Ovary (tissue), 3 donors: Measurements from ENCODE around the gene SNX8.

Experiments
- EP300 ChIP-seq: sonication (generic); formaldehyde crosslinking; IDR thresholded peaks from one replicate; pipeline ENCODE4 v1.6.1; 2017; ENCODE audit warnings: antibody characterized with exemption
- TF ChIP-seq, protein P1 (sequence below), 3 donors: fragments of 450-650 bp in 2 of 3; fragments of 200-600 bp in 1 of 3; IDR thresholded peaks; one replicate each; pipeline versions ENCODE4 v1.5.1 to v1.8.0; 2016 to 2022; ENCODE audit warnings: antibody characterized with exemption in 3 of 3, mild to moderate bottlenecking in 1 of 3
- donor health status: DM: no; HTN: no; CAD: no.

DNA sequence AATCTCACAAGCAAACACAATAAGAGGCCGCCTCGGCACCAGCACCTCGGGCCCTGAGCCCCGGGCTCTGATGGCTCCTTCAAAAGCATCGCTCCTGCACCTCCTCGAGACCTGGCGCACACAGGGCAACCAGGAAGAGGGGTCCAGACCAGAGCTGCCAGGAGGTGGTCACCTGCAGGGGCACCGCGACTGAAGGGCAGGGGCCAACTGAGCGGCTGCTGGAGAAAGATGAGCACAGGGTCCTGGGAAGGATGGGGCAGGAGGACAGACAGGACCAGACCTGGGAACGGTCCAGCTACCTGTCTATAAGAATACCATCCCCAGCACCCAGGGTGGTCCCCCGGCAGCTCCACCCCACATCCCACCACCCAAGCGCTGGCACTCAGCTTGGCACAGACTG lies 102.3 kb downstream of the SNX8 start:
- TF ChIP-seq, protein P1, sequence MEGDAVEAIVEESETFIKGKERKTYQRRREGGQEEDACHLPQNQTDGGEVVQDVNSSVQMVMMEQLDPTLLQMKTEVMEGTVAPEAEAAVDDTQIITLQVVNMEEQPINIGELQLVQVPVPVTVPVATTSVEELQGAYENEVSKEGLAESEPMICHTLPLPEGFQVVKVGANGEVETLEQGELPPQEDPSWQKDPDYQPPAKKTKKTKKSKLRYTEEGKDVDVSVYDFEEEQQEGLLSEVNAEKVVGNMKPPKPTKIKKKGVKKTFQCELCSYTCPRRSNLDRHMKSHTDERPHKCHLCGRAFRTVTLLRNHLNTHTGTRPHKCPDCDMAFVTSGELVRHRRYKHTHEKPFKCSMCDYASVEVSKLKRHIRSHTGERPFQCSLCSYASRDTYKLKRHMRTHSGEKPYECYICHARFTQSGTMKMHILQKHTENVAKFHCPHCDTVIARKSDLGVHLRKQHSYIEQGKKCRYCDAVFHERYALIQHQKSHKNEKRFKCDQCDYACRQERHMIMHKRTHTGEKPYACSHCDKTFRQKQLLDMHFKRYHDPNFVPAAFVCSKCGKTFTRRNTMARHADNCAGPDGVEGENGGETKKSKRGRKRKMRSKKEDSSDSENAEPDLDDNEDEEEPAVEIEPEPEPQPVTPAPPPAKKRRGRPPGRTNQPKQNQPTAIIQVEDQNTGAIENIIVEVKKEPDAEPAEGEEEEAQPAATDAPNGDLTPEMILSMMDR (IDR thresholded peaks at IDR 0.05) = no peak
- TF ChIP-seq EP300 = no peak
